K562 (cell line): ENCODE measurements around the gene PKLR. TPM values are rescaled to one million over a fixed set of nuclear protein-coding genes. Genes with fewer than 3 reads are reported as not detected.

Experiments used
- BRD9 ChIP-seq: fragments of 450-650 bp; IDR thresholded peaks from 2 replicates; pipeline ENCODE4 v1.6.1; 2018; ENCODE audit warnings: low read depth; ENCODE audit not compliant: partially characterized antibody
- CREBBP ChIP-seq: IDR thresholded peaks from one replicate; pipeline ENCODE4 v1.6.1; 2012; ENCODE audit warnings: low read depth, mild to moderate bottlenecking, control low read depth, inconsistent platforms, low read length
- GTF3C2 ChIP-seq: IDR thresholded peaks from 3 replicates; pipeline ENCODE4 v1.6.1; 2011; ENCODE audit warnings: borderline replicate concordance, mild to moderate bottlenecking, moderate library complexity; ENCODE audit not compliant: insufficient read length; ENCODE audit errors: extremely low read depth
- HMGN3 ChIP-seq: IDR thresholded peaks from 2 replicates; pipeline ENCODE4 v1.6.1; 2011; ENCODE audit warnings: borderline replicate concordance, low read depth, mild to moderate bottlenecking, mixed read lengths, low read length; ENCODE audit not compliant: insufficient read length; ENCODE audit errors: extremely low read depth
- HNRNPK ChIP-seq: fragments of 200-400 bp; formaldehyde crosslinking; IDR thresholded peaks from one replicate; pipeline ENCODE4 v1.6.1; 2018; ENCODE audit warnings: mild to moderate bottlenecking, low read depth, low read length; ENCODE audit not compliant: poor library complexity, severe bottlenecking
- MCM2 ChIP-seq: fragments of 450-650 bp; IDR thresholded peaks from 2 replicates; pipeline ENCODE4 v1.6.1; 2017; ENCODE audit warnings: low read depth, mild to moderate bottlenecking
- NFYB ChIP-seq: IDR thresholded peaks from 2 replicates; pipeline ENCODE4 v1.6.1; 2011; ENCODE audit warnings: mild to moderate bottlenecking, moderate library complexity; ENCODE audit not compliant: insufficient read length; ENCODE audit errors: extremely low read depth
- RFX7 ChIP-seq: fragments of 250-450 bp; sonication (Bioruptor Pico); IDR thresholded peaks from 2 replicates; pipeline ENCODE4 v1.5.1; 2021; ENCODE audit warnings: mild to moderate bottlenecking
- TOE1 ChIP-seq, 2 experiments: fragments of 450-650 bp in 1 of 2; sonication (generic) in 1 of 2; formaldehyde crosslinking in 1 of 2; IDR thresholded peaks; 2 replicates each; pipeline versions ENCODE4 v1.7.1 to v1.8.0; 2016 to 2022; ENCODE audit warnings: borderline replicate concordance in 2 of 2, mild to moderate bottlenecking in 2 of 2, antibody characterized with exemption in 1 of 2, inconsistent platforms in 1 of 2, low read depth in 1 of 2, missing genetic modification reagents in 1 of 2, moderate library complexity in 1 of 2
- TSC22D4 ChIP-seq: fragments of 450-650 bp; IDR thresholded peaks from 2 replicates; pipeline ENCODE4 v1.6.1; 2016; ENCODE audit warnings: missing genetic modification characterization, missing biosample characterization, control low read depth
- ZNF280B ChIP-seq: fragments of 250-450 bp; sonication (Bioruptor Pico); IDR thresholded peaks from 2 replicates; pipeline ENCODE4 v1.5.1; 2021; ENCODE audit warnings: mild to moderate bottlenecking
- ZNF830 ChIP-seq: fragments of 250-450 bp; sonication (Bioruptor Pico); IDR thresholded peaks from 2 replicates; pipeline ENCODE4 v1.5.0; 2021; ENCODE audit warnings: mild to moderate bottlenecking
- polyA plus RNA-seq, 8 experiments: library from polyadenylated mRNA; depleted of rRNA in 4 of 8; stranded (reverse) in 5 of 8; unstranded in 3 of 8; fragments of >200 nt; fragmentation: Nextera tagmentation in 2 of 8; fragmentation: Illumina TruSeq in 1 of 8; extraction: Ambion mirVana in 2 of 8; extraction: Trizol in 1 of 8; gene quantifications; 2 replicates each; pipeline versions ENCODE4 v1.2.1 to v1.2.3, GENCODE V29; 2011 to 2014; ENCODE audit warnings: inconsistent platforms in 1 of 8, missing spikeins in 1 of 8
- total RNA-seq, 7 experiments: library from RNA; depleted of rRNA in 6 of 7; stranded (reverse); fragments of >200 nt in 6 of 7; fragmentation: Illumina TruSeq in 2 of 7; extraction: Trizol in 2 of 7; gene quantifications; 2 replicates each; pipeline versions ENCODE4 v1.2.1 to v1.2.3, GENCODE V29; 2011 to 2021; ENCODE audit warnings: low replicate concordance in 1 of 7
- TF ChIP-seq, protein P1 (sequence below): fragments of 250-450 bp; sonication (Bioruptor Pico); IDR thresholded peaks from 2 replicates; pipeline ENCODE4 v1.8.0; 2021; ENCODE audit warnings: moderate library complexity, mild to moderate bottlenecking, inconsistent platforms
- TF ChIP-seq, protein P2 (sequence below), 2 experiments: fragments of 200-800 bp in 1 of 2; sonication (Bioruptor generic) in 1 of 2; sonication (generic) in 1 of 2; formaldehyde crosslinking in 1 of 2; IDR thresholded peaks in 1 of 2; conservative IDR thresholded peaks in 1 of 2; 2 replicates each; pipeline versions ENCODE4 v1.5.0 to v1.6.1; 2016 to 2020; ENCODE audit warnings: missing compliant biosample characterization in 1 of 2, missing genetic modification characterization in 1 of 2, missing genetic modification reagents in 1 of 2

Gene PKLR
- total and polyA plus RNA-seq, 9 of the 15 experiments (the other 6 are each of a cell fraction or from before 2014, with no cell fraction given), result 10.7 to 78.4 (median 38.2) TPM

DNA sequence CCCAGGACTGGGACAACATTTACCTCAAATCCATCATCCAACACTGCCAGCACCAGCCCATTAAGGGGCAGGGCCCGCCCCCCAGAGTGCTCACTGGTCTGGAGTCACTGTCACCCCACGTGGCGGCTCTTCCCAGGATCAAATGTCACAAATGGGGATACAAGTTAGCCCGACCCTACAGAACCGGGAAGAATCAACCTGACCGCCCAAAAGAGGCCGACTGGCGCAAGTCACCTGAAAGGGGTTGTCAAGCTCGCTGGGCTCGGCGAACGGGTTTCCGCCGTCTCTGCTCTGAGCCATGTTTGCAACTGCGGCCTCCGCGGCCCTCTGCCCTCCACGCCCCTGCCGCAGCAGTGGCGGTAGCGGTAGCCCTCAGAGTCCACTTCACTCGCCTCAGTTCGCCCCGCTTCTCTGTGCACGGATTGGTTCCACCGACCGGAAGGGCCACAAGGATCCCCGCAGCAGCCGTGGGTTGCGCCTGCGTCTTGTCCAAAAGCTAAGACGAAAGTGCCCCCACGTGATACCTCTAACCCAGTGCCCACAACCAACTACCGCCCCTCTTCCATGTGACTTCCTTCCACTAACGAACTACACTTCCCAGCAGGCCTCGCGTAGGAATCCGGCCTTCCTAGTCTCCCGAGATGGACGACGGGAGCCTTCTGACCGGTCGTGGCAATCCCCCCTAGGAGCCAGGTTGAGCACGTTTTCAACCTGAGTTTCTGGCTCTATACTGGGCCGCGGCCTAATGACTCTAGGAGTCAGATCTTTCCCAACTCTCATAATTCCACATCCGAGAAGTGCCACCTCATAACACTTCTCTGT lies 39.2 kb downstream of the PKLR start, which contains the start of gene SCAMP3 (continued):
- TF ChIP-seq, protein P1, sequence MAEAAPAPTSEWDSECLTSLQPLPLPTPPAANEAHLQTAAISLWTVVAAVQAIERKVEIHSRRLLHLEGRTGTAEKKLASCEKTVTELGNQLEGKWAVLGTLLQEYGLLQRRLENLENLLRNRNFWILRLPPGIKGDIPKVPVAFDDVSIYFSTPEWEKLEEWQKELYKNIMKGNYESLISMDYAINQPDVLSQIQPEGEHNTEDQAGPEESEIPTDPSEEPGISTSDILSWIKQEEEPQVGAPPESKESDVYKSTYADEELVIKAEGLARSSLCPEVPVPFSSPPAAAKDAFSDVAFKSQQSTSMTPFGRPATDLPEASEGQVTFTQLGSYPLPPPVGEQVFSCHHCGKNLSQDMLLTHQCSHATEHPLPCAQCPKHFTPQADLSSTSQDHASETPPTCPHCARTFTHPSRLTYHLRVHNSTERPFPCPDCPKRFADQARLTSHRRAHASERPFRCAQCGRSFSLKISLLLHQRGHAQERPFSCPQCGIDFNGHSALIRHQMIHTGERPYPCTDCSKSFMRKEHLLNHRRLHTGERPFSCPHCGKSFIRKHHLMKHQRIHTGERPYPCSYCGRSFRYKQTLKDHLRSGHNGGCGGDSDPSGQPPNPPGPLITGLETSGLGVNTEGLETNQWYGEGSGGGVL (CRISPR knock-in tag), result no peak
- TF ChIP-seq TSC22D4 (tag) (no peak), ZNF280B (peak; percentile 81; the same call in 1 of the 2 replicates), TOE1 (IDR thresholded peaks at IDR 0.05; ENCODE audit: borderline replicate concordance) (peak; percentile 92), TOE1 (CRISPR knock-in tag; IDR thresholded peaks at IDR 0.05; ENCODE audit: borderline replicate concordance, low read depth) (no peak), HMGN3 (peak; percentile 85), MCM2 (no peak), HNRNPK (no peak), GTF3C2 (no peak), ZNF830 (CRISPR knock-in tag) (peak; percentile 97), BRD9 (no peak), RFX7 (CRISPR knock-in tag) (peak; percentile 23; the same call in 1 of the 2 replicates), CREBBP (no peak), NFYB (peak; percentile 38)
- TF ChIP-seq, protein P2, sequence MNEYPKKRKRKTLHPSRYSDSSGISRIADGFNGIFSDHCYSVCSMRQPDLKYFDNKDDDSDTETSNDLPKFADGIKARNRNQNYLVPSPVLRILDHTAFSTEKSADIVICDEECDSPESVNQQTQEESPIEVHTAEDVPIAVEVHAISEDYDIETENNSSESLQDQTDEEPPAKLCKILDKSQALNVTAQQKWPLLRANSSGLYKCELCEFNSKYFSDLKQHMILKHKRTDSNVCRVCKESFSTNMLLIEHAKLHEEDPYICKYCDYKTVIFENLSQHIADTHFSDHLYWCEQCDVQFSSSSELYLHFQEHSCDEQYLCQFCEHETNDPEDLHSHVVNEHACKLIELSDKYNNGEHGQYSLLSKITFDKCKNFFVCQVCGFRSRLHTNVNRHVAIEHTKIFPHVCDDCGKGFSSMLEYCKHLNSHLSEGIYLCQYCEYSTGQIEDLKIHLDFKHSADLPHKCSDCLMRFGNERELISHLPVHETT (CRISPR knock-in tag; conservative IDR thresholded peaks at IDR 0.05 in 1 of 2, IDR thresholded peaks at IDR 0.05 in 1 of 2), result no peak; a peak in 1 of 4 replicates
